Astrocyte (in vitro differentiated cells and primary cell): ENCODE results near the gene ADIG. TPM values are rescaled to one million over a fixed set of nuclear protein-coding genes. Genes with fewer than 3 reads are reported as not detected.
A peak's percentile ranks its signal among the peaks of the same experiment; 100 is the strongest.

Experiments
- DNase-seq: peaks from one replicate; pipeline ENCODE4 v3.0.0-alpha.2; 2010; ENCODE audit warnings: low read depth
- FAIRE-seq: peaks from 2 replicates; lab custom pipeline; 2011; peaks lifted over from hg19 to GRCh38; lab: Jason Lieb, UNC
- H2AFZ ChIP-seq: 2 replicates; pipeline ENCODE4 v1.6.0; 2012; ENCODE audit warnings: low read depth, low read length, inconsistent platforms
- H3K27ac ChIP-seq: 2 replicates; pipeline ENCODE4 v1.5.1; 2011; ENCODE audit warnings: low read depth, low read length, inconsistent platforms
- H3K27me3 ChIP-seq: 2 replicates; pipeline ENCODE4 v1.6.0; 2011; ENCODE audit warnings: low read length, inconsistent platforms; ENCODE audit not compliant: insufficient read depth
- H3K36me3 ChIP-seq: 2 replicates; pipeline ENCODE4 v1.5.1; 2011; ENCODE audit warnings: low read length, inconsistent platforms; ENCODE audit not compliant: insufficient read depth
- H3K4me1 ChIP-seq: 2 replicates; pipeline ENCODE4 v1.5.1; 2011; ENCODE audit warnings: low read length, inconsistent platforms; ENCODE audit not compliant: insufficient read depth
- H3K4me2 ChIP-seq: 2 replicates; pipeline ENCODE4 v1.6.0; 2012; ENCODE audit warnings: low read length, inconsistent platforms
- H3K4me3 ChIP-seq: 2 replicates; pipeline ENCODE4 v1.5.1; 2011; ENCODE audit warnings: low read depth, mild to moderate bottlenecking, low read length, inconsistent platforms; ENCODE audit not compliant: insufficient read depth
- H3K79me2 ChIP-seq: 2 replicates; pipeline ENCODE4 v1.6.0; 2012; ENCODE audit warnings: mild to moderate bottlenecking, low read length, inconsistent platforms; ENCODE audit not compliant: insufficient read depth
- H3K9ac ChIP-seq: 2 replicates; pipeline ENCODE4 v1.6.0; 2012; ENCODE audit warnings: mild to moderate bottlenecking, low read length, inconsistent platforms
- H3K9me3 ChIP-seq: 2 replicates; pipeline ENCODE4 v1.5.1; 2012; ENCODE audit warnings: low read depth, mild to moderate bottlenecking, low read length, inconsistent platforms; ENCODE audit not compliant: insufficient read depth
- H4K20me1 ChIP-seq: 2 replicates; pipeline ENCODE4 v1.6.0; 2012; ENCODE audit warnings: low read length, inconsistent platforms; ENCODE audit not compliant: insufficient read depth
- H3K27ac Mint-ChIP-seq: one replicate; pipeline ENCODE4 v1.8.0; 2021; ENCODE audit warnings: mild to moderate bottlenecking, mixed read lengths; ENCODE audit not compliant: unreplicated experiment
- H3K27me3 Mint-ChIP-seq: one replicate; pipeline ENCODE4 v1.8.0; 2021; ENCODE audit warnings: low read depth, mixed read lengths; ENCODE audit not compliant: unreplicated experiment
- H3K36me3 Mint-ChIP-seq: one replicate; pipeline ENCODE4 v1.8.0; 2021; ENCODE audit warnings: low read depth, mixed read lengths; ENCODE audit not compliant: unreplicated experiment
- H3K4me1 Mint-ChIP-seq: one replicate; pipeline ENCODE4 v1.8.0; 2021; ENCODE audit warnings: low read depth, mixed read lengths; ENCODE audit not compliant: unreplicated experiment
- H3K4me3 Mint-ChIP-seq: one replicate; pipeline ENCODE4 v1.8.0; 2021; ENCODE audit warnings: mild to moderate bottlenecking, moderate library complexity, mixed read lengths; ENCODE audit not compliant: unreplicated experiment
- H3K9me3 Mint-ChIP-seq: one replicate; pipeline ENCODE4 v1.8.0; 2021; ENCODE audit warnings: mild to moderate bottlenecking, mixed read lengths; ENCODE audit not compliant: unreplicated experiment
- CTCF ChIP-seq: IDR thresholded peaks from 2 replicates; pipeline ENCODE4 v1.5.1; 2011; ENCODE audit warnings: low read depth, mild to moderate bottlenecking, inconsistent platforms, low read length, moderate library complexity; ENCODE audit not compliant: insufficient read depth
- EZH2 ChIP-seq: IDR thresholded peaks from 2 replicates; pipeline ENCODE4 v1.6.1; 2012; ENCODE audit warnings: mild to moderate bottlenecking, low read length, inconsistent platforms; ENCODE audit not compliant: insufficient read depth
- total RNA-seq: library from RNA; stranded (reverse); gene quantifications from 2 replicates; pipeline ENCODE4 v1.2.1, GENCODE V29; 2021

The ADIG gene
- total RNA-seq, 1 donor from 2014 or later: not detected

- no peak overlapping the region for H3K27ac ChIP-seq
- peaks cover 6% of the 10 kb centered on the region for H4K20me1 ChIP-seq
- H3K4me2 ChIP-seq: no peak overlapping the region
- TF ChIP-seq EZH2 (no peak), CTCF (no peak)
- Mint-ChIP-seq H3K9me3 (no peaks in the 10 kb centered on the region), H3K4me1 (no peaks in the 10 kb centered on the region), H3K27ac (no peak overlapping the region), H3K27me3 (no peaks in the 10 kb centered on the region), H3K4me3 (no peak overlapping the region), H3K36me3 (peaks cover 31% of the 10 kb centered on the region)
- FAIRE-seq: no peak
- H3K4me1 ChIP-seq: no peaks in the 10 kb centered on the region
- no peaks in the 10 kb centered on the region for H3K9me3 ChIP-seq
- peaks cover 38% of the 10 kb centered on the region for H3K36me3 ChIP-seq
- H3K79me2 ChIP-seq: no peaks in the 10 kb centered on the region
- H3K9ac ChIP-seq: no peak overlapping the region
- DNase-seq: peak; percentile 3
- H3K27me3 ChIP-seq: no peaks in the 10 kb centered on the region
- no peak overlapping the region for H2AFZ ChIP-seq
- H3K4me3 ChIP-seq: no peak overlapping the region
Observed at GRCh38 chr20:38558596-38559360, 22.2 kb upstream of the ADIG start.

DNA sequence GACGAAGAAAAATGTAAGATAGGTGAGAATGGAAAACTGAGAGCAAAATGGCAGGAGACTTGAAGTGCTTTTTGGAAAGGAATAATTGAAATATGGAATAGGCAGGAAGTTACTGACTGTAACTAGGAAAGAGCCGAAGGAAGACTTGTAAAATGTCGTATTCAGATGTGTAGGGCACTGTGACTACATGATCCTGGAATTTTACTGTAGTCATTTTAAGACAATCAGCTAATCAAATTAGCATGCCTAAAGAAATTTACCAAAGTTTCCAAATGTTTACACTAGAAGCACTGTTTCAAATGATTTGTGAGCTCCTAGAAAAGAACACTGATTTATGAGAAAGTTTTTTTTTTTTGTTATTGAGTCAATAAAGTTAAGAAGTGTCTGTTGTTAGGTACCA lies 21.2 kb upstream of the ADIG start:
- H3K27me3 ChIP-seq: no peaks in the 10 kb centered on the region
- no peaks in the 10 kb centered on the region for H3K79me2 ChIP-seq
- no peak overlapping the region for H3K27ac ChIP-seq
- DNase-seq: peak; percentile 29
- H3K4me1 Mint-ChIP-seq: no peaks in the 10 kb centered on the region
- no peak overlapping the region for H3K27ac Mint-ChIP-seq
- H2AFZ ChIP-seq: no peak overlapping the region
- H3K4me1 ChIP-seq: no peaks in the 10 kb centered on the region
- no peak for TF ChIP-seq CTCF
- TF ChIP-seq EZH2: no peak
- no peak overlapping the region for H3K4me3 ChIP-seq
- no peaks in the 10 kb centered on the region for H3K9me3 Mint-ChIP-seq
- no peaks in the 10 kb centered on the region for H3K9me3 ChIP-seq
- no peak overlapping the region for H3K9ac ChIP-seq
- H3K4me3 Mint-ChIP-seq: no peak overlapping the region
- H3K4me2 ChIP-seq: no peak overlapping the region
- FAIRE-seq: no peak
- peaks cover 6% of the 10 kb centered on the region for H4K20me1 ChIP-seq
- H3K36me3 ChIP-seq: peaks cover 30% of the 10 kb centered on the region
- H3K27me3 Mint-ChIP-seq: no peaks in the 10 kb centered on the region
- H3K36me3 Mint-ChIP-seq: peaks cover 28% of the 10 kb centered on the region

DNA sequence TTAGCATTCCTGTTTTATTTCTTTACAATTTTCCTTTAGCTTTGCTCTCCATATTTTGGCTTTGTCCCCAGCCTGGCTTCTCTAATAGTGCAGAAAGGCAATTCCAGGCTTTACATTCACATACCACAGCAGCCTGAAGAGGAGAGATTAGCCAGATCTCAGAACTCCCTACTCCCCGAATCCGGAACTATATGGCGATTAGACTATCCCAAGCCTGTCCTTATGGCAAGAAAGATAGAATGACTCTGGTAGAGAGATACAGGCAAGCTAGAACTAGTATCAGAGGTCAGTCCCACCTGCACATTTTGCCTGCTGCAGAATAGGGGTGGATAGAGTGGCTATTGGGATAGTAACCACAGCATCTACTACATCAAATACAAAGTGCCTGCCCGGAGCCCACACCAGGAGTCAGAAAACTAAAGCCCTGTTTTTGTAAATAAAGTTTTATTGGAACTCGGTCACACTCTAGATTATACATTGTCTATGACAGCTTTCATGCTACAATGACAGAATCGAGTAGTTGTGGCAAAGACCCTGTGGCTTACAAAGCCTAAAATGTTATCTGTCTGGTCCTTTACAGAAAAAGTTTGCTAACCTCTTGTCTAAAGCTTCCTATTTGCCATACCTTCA lies 17.1 kb upstream of the ADIG start:
- DNase-seq: no peak
- H3K4me3 Mint-ChIP-seq: no peak overlapping the region
- Histone ChIP-seq H2AFZ (no peak overlapping the region), H4K20me1 (peaks cover 7% of the 10 kb centered on the region), H3K9ac (no peak overlapping the region), H3K4me2 (no peak overlapping the region), H3K27ac (no peak overlapping the region), H3K36me3 (peaks cover 23% of the 10 kb centered on the region), H3K27me3 (no peaks in the 10 kb centered on the region), H3K9me3 (no peaks in the 10 kb centered on the region), H3K4me1 (no peaks in the 10 kb centered on the region), H3K4me3 (no peak overlapping the region), H3K79me2 (no peaks in the 10 kb centered on the region)
- no peak for TF ChIP-seq CTCF
- no peak for TF ChIP-seq EZH2
- H3K27me3 Mint-ChIP-seq: no peaks in the 10 kb centered on the region
- H3K9me3 Mint-ChIP-seq: no peaks in the 10 kb centered on the region
- no peaks in the 10 kb centered on the region for H3K4me1 Mint-ChIP-seq
- FAIRE-seq: no peak
- H3K36me3 Mint-ChIP-seq: peaks cover 18% of the 10 kb centered on the region
- H3K27ac Mint-ChIP-seq: no peak overlapping the region
